HepG2 (cell line): ENCODE measurements around the gene TMEM266.

Source experiments
- EZH2 ChIP-seq: conservative IDR thresholded peaks from 2 replicates; pipeline ENCODE4 v1.6.1; 2012; ENCODE audit warnings: mild to moderate bottlenecking, low read depth, low read length, moderate library complexity
- ZFP1 ChIP-seq: IDR thresholded peaks from 2 replicates; pipeline ENCODE4 v1.6.1; 2016

- TF ChIP-seq ZFP1 (CRISPR knock-in tag) (no peak), EZH2 (no peak)
Observed at GRCh38 chr15:76034111-76034510, 25.7 kb upstream of the TMEM266 start.
